ENCODE measurements around the gene RUVBL1.

RUVBL1 gene

GRCh38 chr3:128066114-128066513, 57.5 kb downstream of the RUVBL1 start:
- no peak for TF ChIP-seq CTCF (IDR thresholded peaks at IDR 0.05; ENCODE audit: low read length, missing control alignments)

GRCh38 chr3:128064962-128065361, 58.6 kb downstream of the RUVBL1 start:
- no peak for TF ChIP-seq CTCF (IDR thresholded peaks at IDR 0.05; ENCODE audit: low read length, missing control alignments)
- DNase-seq (ENCODE audit: low read depth) = no peak
- H3K4me3 ChIP-seq (replicated peaks; ENCODE audit: low read depth, low read length) = no peak overlapping the region

More at GRCh38 chr3:128066114-128066513, 57.5 kb downstream of the RUVBL1 start:
- H3K4me3 ChIP-seq (replicated peaks; ENCODE audit: low read depth, low read length) = no peak overlapping the region
- no peak for DNase-seq (ENCODE audit: low read depth)

- TF ChIP-seq CTCF (IDR thresholded peaks at IDR 0.05; ENCODE audit: low read length, missing control alignments) = no peak
- H3K4me3 ChIP-seq (replicated peaks; ENCODE audit: low read depth, low read length) = no peak overlapping the region
- DNase-seq (ENCODE audit: low read depth) = no peak
Measured at GRCh38 chr3:128063865-128064264, 59.7 kb downstream of the RUVBL1 start.

- no peak for TF ChIP-seq CTCF (IDR thresholded peaks at IDR 0.05; ENCODE audit: low read length, missing control alignments)
- DNase-seq (ENCODE audit: low read depth) = no peak
- H3K4me3 ChIP-seq (replicated peaks; ENCODE audit: low read depth, low read length) = no peak overlapping the region
Measured at GRCh38 chr3:128062033-128062745, 61.4 kb downstream of the RUVBL1 start.

- no peak overlapping the region for H3K4me3 ChIP-seq (replicated peaks; ENCODE audit: low read depth, low read length)
- peak; percentile 87 for DNase-seq (ENCODE audit: low read depth)
- TF ChIP-seq CTCF (IDR thresholded peaks at IDR 0.05; ENCODE audit: low read length, missing control alignments) = peak; percentile 30
Measured at GRCh38 chr3:128060473-128061381, 62.9 kb downstream of the RUVBL1 start.

- no peak overlapping the region for H3K4me3 ChIP-seq (replicated peaks; ENCODE audit: low read depth, low read length)
- DNase-seq (ENCODE audit: low read depth) = no peak
- TF ChIP-seq CTCF (IDR thresholded peaks at IDR 0.05; ENCODE audit: low read length, missing control alignments) = no peak
Measured at GRCh38 chr3:128056258-128056657, 67.4 kb downstream of the RUVBL1 start.

All from fibroblast of pulmonary artery (primary cell).